Panc1 (cell line): ENCODE data around the gene EMD.

Source experiments
- TF ChIP-seq, protein P1 (sequence below): fragments of 450-650 bp; IDR thresholded peaks from 2 replicates; pipeline ENCODE4 v1.5.1; 2017; ENCODE audit warnings: mild to moderate bottlenecking
- TF ChIP-seq, protein P2 (sequence below), 2 experiments: IDR thresholded peaks; 2 replicates each; pipeline ENCODE4 v1.6.1; 2011 to 2012; ENCODE audit warnings: low read depth in 2 of 2, control low read depth in 1 of 2, low read length in 1 of 2, mild to moderate bottlenecking in 1 of 2, moderate library complexity in 1 of 2; ENCODE audit not compliant: insufficient read depth in 1 of 2

DNA sequence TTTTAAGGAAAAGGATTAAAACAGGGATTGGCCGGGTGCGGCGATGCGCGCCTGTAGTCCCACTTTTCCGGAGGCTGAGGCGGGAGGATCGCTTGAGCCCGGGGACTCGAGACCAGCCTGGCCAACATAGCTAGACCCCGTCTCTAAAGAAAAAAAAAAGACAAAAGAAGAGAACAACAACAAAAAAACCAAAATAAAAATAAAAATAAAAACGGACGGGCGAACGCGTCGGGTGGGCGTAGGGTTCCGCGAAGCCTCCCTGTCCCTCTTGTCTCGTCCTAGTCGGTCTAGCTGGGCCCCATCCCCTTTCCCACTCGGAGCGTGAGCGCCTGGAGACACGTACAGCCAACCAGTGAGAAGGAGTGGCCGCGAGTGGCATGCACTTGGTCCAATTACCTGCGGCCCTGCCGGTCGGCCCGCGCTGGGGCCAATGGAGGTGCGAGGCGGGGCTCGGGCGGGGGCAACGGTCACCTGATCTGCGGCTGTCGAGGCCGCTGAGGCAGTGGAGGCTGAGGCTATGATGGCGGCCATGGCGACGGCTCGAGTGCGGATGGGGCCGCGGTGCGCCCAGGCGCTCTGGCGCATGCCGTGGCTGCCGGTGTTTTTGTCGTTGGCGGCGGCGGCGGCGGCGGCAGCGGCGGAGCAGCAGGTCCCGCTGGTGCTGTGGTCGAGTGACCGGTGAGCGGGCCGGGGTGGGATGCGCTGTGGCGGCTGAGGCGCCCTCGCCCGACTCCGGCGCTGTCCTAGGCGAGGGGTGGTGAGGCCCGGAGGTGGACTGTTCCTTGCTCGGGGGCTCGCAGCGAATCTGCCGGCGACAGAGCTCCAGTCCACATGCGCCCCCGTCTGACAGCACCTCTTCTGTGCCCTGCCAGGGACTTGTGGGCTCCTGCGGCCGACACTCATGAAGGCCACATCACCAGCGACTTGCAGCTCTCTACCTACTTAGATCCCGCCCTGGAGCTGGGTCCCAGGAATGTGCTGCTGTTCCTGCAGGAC is 49.4 kb downstream of the EMD start, which contains the start of gene ATP6AP1:
- TF ChIP-seq, protein P1, sequence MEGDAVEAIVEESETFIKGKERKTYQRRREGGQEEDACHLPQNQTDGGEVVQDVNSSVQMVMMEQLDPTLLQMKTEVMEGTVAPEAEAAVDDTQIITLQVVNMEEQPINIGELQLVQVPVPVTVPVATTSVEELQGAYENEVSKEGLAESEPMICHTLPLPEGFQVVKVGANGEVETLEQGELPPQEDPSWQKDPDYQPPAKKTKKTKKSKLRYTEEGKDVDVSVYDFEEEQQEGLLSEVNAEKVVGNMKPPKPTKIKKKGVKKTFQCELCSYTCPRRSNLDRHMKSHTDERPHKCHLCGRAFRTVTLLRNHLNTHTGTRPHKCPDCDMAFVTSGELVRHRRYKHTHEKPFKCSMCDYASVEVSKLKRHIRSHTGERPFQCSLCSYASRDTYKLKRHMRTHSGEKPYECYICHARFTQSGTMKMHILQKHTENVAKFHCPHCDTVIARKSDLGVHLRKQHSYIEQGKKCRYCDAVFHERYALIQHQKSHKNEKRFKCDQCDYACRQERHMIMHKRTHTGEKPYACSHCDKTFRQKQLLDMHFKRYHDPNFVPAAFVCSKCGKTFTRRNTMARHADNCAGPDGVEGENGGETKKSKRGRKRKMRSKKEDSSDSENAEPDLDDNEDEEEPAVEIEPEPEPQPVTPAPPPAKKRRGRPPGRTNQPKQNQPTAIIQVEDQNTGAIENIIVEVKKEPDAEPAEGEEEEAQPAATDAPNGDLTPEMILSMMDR, result no peak
- TF ChIP-seq, protein P2, sequence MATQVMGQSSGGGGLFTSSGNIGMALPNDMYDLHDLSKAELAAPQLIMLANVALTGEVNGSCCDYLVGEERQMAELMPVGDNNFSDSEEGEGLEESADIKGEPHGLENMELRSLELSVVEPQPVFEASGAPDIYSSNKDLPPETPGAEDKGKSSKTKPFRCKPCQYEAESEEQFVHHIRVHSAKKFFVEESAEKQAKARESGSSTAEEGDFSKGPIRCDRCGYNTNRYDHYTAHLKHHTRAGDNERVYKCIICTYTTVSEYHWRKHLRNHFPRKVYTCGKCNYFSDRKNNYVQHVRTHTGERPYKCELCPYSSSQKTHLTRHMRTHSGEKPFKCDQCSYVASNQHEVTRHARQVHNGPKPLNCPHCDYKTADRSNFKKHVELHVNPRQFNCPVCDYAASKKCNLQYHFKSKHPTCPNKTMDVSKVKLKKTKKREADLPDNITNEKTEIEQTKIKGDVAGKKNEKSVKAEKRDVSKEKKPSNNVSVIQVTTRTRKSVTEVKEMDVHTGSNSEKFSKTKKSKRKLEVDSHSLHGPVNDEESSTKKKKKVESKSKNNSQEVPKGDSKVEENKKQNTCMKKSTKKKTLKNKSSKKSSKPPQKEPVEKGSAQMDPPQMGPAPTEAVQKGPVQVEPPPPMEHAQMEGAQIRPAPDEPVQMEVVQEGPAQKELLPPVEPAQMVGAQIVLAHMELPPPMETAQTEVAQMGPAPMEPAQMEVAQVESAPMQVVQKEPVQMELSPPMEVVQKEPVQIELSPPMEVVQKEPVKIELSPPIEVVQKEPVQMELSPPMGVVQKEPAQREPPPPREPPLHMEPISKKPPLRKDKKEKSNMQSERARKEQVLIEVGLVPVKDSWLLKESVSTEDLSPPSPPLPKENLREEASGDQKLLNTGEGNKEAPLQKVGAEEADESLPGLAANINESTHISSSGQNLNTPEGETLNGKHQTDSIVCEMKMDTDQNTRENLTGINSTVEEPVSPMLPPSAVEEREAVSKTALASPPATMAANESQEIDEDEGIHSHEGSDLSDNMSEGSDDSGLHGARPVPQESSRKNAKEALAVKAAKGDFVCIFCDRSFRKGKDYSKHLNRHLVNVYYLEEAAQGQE (IDR thresholded peaks at IDR 0.05; ENCODE audit: insufficient read depth in 1 of 2, low read depth in 2 of 2, low read length in 1 of 2), result 0 out of 4 replicates have a peak, but pooled peaks of 1 of the 2 experiments have one; percentile 9
